Epithelial cell of esophagus (primary cell): ENCODE data around the gene CCDC74A.
A peak's percentile ranks its signal among the peaks of the same experiment; 100 is the strongest.
"Not testable (repeated sequence)": the region's sequence is repeated elsewhere in the genome, so short reads cannot be mapped to it uniquely, and the experiment has no call there.

Source experiments
- DNase-seq: peaks from one replicate; pipeline ENCODE4 v3.0.0; 2010; ENCODE audit warnings: low read depth
- H3K4me3 ChIP-seq: 2 replicates; pipeline ENCODE4 v1.5.1; 2011; ENCODE audit warnings: mild to moderate bottlenecking, low read length, control low read depth
- CTCF ChIP-seq: IDR thresholded peaks from 2 replicates; pipeline ENCODE4 v1.5.1; 2011; ENCODE audit warnings: low read depth, mild to moderate bottlenecking, low read length, control low read depth, inconsistent platforms; ENCODE audit not compliant: insufficient read depth; ENCODE audit errors: missing control alignments

CCDC74A gene

GRCh38 chr2:131566371-131566770 lies 38.7 kb downstream of the CCDC74A start:
- no peak for TF ChIP-seq CTCF
- no peak overlapping the region for H3K4me3 ChIP-seq
- no peak for DNase-seq

- TF ChIP-seq CTCF, result no peak
- peak; percentile 33 for DNase-seq
- H3K4me3 ChIP-seq, result no peak overlapping the region
Measured at GRCh38 chr2:131567891-131568290, 40.2 kb downstream of the CCDC74A start.

GRCh38 chr2:131568401-131568800 lies 40.7 kb downstream of the CCDC74A start:
- DNase-seq, H3K4me3 ChIP-seq: not testable (repeated sequence)

GRCh38 chr2:131572175-131572574 lies 44.5 kb downstream of the CCDC74A start:
- DNase-seq, result no peak
- no peak overlapping the region for H3K4me3 ChIP-seq
- TF ChIP-seq CTCF, result no peak

- no peak for DNase-seq
- no peak overlapping the region for H3K4me3 ChIP-seq
- TF ChIP-seq CTCF, result no peak
Measured at GRCh38 chr2:131577812-131578211, 50.1 kb downstream of the CCDC74A start.

GRCh38 chr2:131580187-131580586 lies 52.5 kb downstream of the CCDC74A start:
- no peak for DNase-seq
- H3K4me3 ChIP-seq, result no peak overlapping the region
- no peak for TF ChIP-seq CTCF
